ENCODE data around the gene MACF1.

DNA sequence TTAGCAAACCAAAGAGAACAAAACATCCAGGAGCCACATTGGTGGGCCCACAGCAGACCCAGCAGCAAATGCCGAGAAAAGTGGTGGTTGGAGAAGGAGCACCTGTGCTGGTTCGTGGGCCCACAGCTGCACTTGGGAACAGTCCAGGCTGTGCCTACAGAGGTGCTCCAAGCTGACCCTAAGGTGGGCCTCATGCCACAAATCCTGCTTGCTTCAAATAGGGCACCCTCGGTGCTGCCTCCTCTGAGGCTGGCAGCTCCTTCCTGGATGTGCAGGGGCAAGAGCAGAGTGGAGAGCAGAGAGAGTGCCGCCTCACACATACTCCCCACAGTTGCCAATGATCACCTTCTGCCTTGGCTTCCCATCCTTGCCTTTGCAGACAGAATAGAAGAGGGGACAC lies 327.0 kb downstream of the MACF1 start:
- TF ChIP-seq, protein P1, sequence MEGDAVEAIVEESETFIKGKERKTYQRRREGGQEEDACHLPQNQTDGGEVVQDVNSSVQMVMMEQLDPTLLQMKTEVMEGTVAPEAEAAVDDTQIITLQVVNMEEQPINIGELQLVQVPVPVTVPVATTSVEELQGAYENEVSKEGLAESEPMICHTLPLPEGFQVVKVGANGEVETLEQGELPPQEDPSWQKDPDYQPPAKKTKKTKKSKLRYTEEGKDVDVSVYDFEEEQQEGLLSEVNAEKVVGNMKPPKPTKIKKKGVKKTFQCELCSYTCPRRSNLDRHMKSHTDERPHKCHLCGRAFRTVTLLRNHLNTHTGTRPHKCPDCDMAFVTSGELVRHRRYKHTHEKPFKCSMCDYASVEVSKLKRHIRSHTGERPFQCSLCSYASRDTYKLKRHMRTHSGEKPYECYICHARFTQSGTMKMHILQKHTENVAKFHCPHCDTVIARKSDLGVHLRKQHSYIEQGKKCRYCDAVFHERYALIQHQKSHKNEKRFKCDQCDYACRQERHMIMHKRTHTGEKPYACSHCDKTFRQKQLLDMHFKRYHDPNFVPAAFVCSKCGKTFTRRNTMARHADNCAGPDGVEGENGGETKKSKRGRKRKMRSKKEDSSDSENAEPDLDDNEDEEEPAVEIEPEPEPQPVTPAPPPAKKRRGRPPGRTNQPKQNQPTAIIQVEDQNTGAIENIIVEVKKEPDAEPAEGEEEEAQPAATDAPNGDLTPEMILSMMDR (IDR thresholded peaks at IDR 0.05): no peak
- TF ChIP-seq POLR2A (IDR thresholded peaks at IDR 0.05): no peak
- no peak for TF ChIP-seq EP300 (IDR thresholded peaks at IDR 0.05)
